ENCODE measurements around the gene WDR36. TPM values are rescaled to one million over a fixed set of nuclear protein-coding genes. Genes with fewer than 3 reads are reported as not detected.

WDR36 gene
- total and polyA plus RNA-seq, 9 of the 15 experiments (the other 6 are each of a cell fraction or from before 2014, with no cell fraction given) = 25.7 to 68.0 (median 41.5) TPM

DNA sequence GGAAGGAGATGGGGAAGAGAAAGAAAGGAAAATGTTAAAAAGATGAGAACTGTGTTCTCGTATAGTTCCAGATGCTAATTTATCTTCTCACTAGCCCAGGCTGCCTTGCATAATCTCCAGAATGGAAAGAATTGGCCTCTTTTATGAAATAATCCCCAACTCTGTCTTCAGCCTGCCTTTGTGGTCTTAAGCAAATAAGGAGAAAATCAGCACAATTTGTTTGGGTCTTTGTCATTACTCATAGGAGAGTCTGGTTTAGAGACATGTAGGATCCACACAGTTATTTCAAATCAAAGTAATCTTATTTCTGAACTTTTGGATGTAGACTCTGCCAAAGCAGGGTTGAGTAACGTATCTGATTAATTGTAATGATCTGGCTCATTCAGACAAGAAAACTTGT is 81.3 kb downstream of the WDR36 start:
- H3K36me3 ChIP-seq (ENCODE audit: control insufficient read depth, insufficient read depth, low read length) = no peaks in the 10 kb centered on the region
- ATAC-seq (no peak), DNase-seq (ENCODE audit: extremely low read depth in 1 of 4, low spot score in 3 of 4) (no peak), FAIRE-seq (no peak)
- no peak overlapping the region for H3K4me2 ChIP-seq (ENCODE audit: insufficient read depth, low read length)
- POLR2A ChIA-PET = no interaction called here
- H3K79me2 ChIP-seq (ENCODE audit: control insufficient read depth, insufficient read depth, low read length) = no peaks in the 10 kb centered on the region
- H3K9me3 ChIP-seq (replicated peaks; ENCODE audit: control insufficient read depth, insufficient read depth, low read depth, low read length) = no peaks in the 10 kb centered on the region
- WGBS (ENCODE audit: insufficient coverage, low coverage, missing lambda C conversion rate) = 6% methylated on average over 2 of the region's 2 CpGs
- H3K4me3 ChIP-seq = no peak overlapping the region
- H4K20me1 ChIP-seq (replicated peaks; ENCODE audit: control insufficient read depth, insufficient read depth, low read length) = no peaks in the 10 kb centered on the region
- BruUV-seq (replicated peaks) = no TSS peak
- CTCF ChIA-PET (ENCODE audit: low intra/inter-chr PET ratio) = no interaction called here
- H3K9ac ChIP-seq (ENCODE audit: insufficient read depth in 1 of 2, low read depth in 2 of 2, low read length in 2 of 2) = no peak overlapping the region
- intact Hi-C loops (cut with micrococcal nuclease) (no loop called here), in situ Hi-C loops (cut with MboI) (no loop called here)
- no peaks in the 10 kb centered on the region for H3K9me1 ChIP-seq (ENCODE audit: control insufficient read depth, insufficient read depth, low read length)
- TF ChIP-seq ZNF766 (CRISPR knock-in tag; conservative IDR thresholded peaks at IDR 0.05) (no peak), ADNP (tag; IDR thresholded peaks at IDR 0.05) (no peak), FOXK2 (conservative IDR thresholded peaks at IDR 0.05 in 1 of 2, IDR thresholded peaks at IDR 0.05 in 1 of 2; ENCODE audit: low read depth in 2 of 2) (no peak)
- H3K27me3 ChIP-seq (ENCODE audit: control insufficient read depth in 2 of 2, insufficient read depth in 2 of 2, low read length in 2 of 2) = no peaks in the 10 kb centered on the region
- H2AFZ ChIP-seq (ENCODE audit: low read depth, low read length) = no peak overlapping the region
- no peak overlapping the region for H3K27ac ChIP-seq (ENCODE audit: extremely low read depth, low read depth, low read length)
- H3K4me1 ChIP-seq (replicated peaks in 1 of 2; ENCODE audit: control insufficient read depth in 2 of 2, insufficient read depth in 2 of 2, low read length in 2 of 2) = no peaks in the 10 kb centered on the region

Other genes starting within 250 kb of the WDR36 start
- 0.09 and 0.41 TPM in 2 replicates for gene TSLP, start 20.6 kb upstream of the WDR36 start, total RNA-seq (2014; rRNA removed)
- gene TSLP, start 20.6 kb upstream of the WDR36 start, total RNA-seq (2014; rRNA removed; fragmentation: Illumina TruSeq; extraction: Trizol) = 0.80 and 1.1 TPM in 2 replicates
- 0.38 and 0.40 TPM in 2 replicates for gene TSLP, start 20.6 kb upstream of the WDR36 start, total RNA-seq (2015; rRNA removed; fragmentation: Illumina TruSeq; extraction: Trizol)
- gene TSLP, start 20.6 kb upstream of the WDR36 start, total RNA-seq (2021) = 1.3 and 1.7 TPM in 2 replicates
- 0.74 and 1.0 TPM in 2 replicates for gene TSLP, start 20.6 kb upstream of the WDR36 start, polyA plus RNA-seq (2011; rRNA removed)
- gene TSLP, start 20.6 kb upstream of the WDR36 start, polyA plus RNA-seq (2014; fragmentation: Illumina TruSeq; extraction: Trizol) = 1.6 and 1.8 TPM in 2 replicates
- 1 to 10 TPM; 2.4 to 2.8 TPM for gene TSLP, start 20.6 kb upstream of the WDR36 start, polyA plus RNA-seq (2014; fragmentation: Nextera tagmentation; extraction: Ambion mirVana)
- 1.2 and 1.6 TPM in 2 replicates for gene TSLP, start 20.6 kb upstream of the WDR36 start, polyA plus RNA-seq (2014; rRNA removed)
- under 0.01 TPM in 1 of 2 replicates, not detected in the other for gene CAMK4, start 132.0 kb downstream of the WDR36 start, total RNA-seq (2014; rRNA removed)
- gene CAMK4, start 132.0 kb downstream of the WDR36 start, total RNA-seq (2014; rRNA removed; fragmentation: Illumina TruSeq; extraction: Trizol) = not detected in 2 replicates
- not detected in 2 replicates for gene CAMK4, start 132.0 kb downstream of the WDR36 start, total RNA-seq (2015; rRNA removed; fragmentation: Illumina TruSeq; extraction: Trizol)
- gene CAMK4, start 132.0 kb downstream of the WDR36 start, total RNA-seq (2021) = 0.27 and 0.35 TPM in 2 replicates
- gene CAMK4, start 132.0 kb downstream of the WDR36 start, polyA plus RNA-seq (2011; rRNA removed) = not detected in 2 replicates
- gene CAMK4, start 132.0 kb downstream of the WDR36 start, polyA plus RNA-seq (2014; fragmentation: Illumina TruSeq; extraction: Trizol) = 0.14 TPM in 1 of 2 replicates, not detected in the other
- not detected for gene CAMK4, start 132.0 kb downstream of the WDR36 start, polyA plus RNA-seq (2014; fragmentation: Nextera tagmentation; extraction: Ambion mirVana)
- gene CAMK4, start 132.0 kb downstream of the WDR36 start, polyA plus RNA-seq (2014; rRNA removed) = not detected in 2 replicates